ENCODE results near the gene MT1G. TPM values are rescaled to one million over a fixed set of nuclear protein-coding genes. Genes with fewer than 3 reads are reported as not detected.
"Not testable (repeated sequence)": the region's sequence is repeated elsewhere in the genome, so short reads cannot be mapped to it uniquely, and the experiment has no call there.

The MT1G gene
- total and polyA plus RNA-seq, 9 of the 15 experiments (the other 6 are each of a cell fraction or from before 2014, with no cell fraction given) = 0.28 to 1.7 (median 0.69) TPM; not detected in 4

DNA sequence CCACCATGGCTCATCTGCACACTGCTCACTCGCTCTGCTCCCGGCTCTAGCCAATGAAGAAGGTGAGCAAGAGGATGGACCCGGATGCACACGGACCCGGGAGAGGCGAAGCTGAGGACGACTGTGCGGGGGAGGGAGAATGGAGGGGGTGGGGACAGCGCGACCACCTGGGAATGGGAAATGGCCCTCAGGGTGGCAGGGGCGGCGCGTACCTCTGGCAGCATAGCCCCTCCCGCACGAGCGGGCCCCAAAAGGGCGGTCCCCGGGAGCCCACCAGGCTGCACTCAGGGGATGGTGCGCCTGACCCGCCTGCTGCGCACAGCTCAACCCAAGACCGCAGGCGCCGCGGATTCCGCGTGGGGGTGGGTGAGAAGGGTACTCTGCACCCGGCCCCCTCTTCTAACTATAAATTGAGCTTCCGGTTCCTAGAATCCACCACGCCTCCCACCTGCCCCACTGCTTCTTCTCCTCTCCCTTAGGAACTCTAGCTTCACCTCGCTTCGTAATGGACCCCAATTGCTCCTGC lies 7.9 kb upstream of the MT1G start:
- ATAC-seq (no peak; the same call in 2 of the 3 replicates), DNase-seq (ENCODE audit: extremely low read depth in 1 of 4, low spot score in 3 of 4) (peak in 1 of 4 experiments; percentile 15), FAIRE-seq (no peak)
- intact Hi-C loops (cut with micrococcal nuclease) (no loop called here), in situ Hi-C loops (cut with MboI) (no loop called here)
- no TSS peak for BruUV-seq (replicated peaks)
- Histone ChIP-seq H3K4me2 (ENCODE audit: insufficient read depth, low read length) (peak overlapping the region; percentile 37; the same call in 1 of the 2 replicates), H3K79me2 (ENCODE audit: control insufficient read depth, insufficient read depth, low read length) (no peaks in the 10 kb centered on the region), H3K4me1 (replicated peaks in 1 of 2; ENCODE audit: control insufficient read depth in 2 of 2, insufficient read depth in 2 of 2, low read length in 2 of 2) (peaks cover 0 to 6% of the 10 kb centered on the region in 2 experiments; a peak in 1 of 5 replicates), H3K36me3 (ENCODE audit: control insufficient read depth, insufficient read depth, low read length) (no peaks in the 10 kb centered on the region), H2AFZ (ENCODE audit: low read depth, low read length) (no peak overlapping the region), H3K4me3 (no peak overlapping the region), H3K9me3 (replicated peaks; ENCODE audit: control insufficient read depth, insufficient read depth, low read depth, low read length) (no peaks in the 10 kb centered on the region), H4K20me1 (replicated peaks; ENCODE audit: control insufficient read depth, insufficient read depth, low read length) (peaks cover 3% of the 10 kb centered on the region; the same call in 1 of the 2 replicates), H3K9ac (ENCODE audit: insufficient read depth in 1 of 2, low read depth in 2 of 2, low read length in 2 of 2) (no peak overlapping the region), H3K9me1 (ENCODE audit: control insufficient read depth, insufficient read depth, low read length) (no peaks in the 10 kb centered on the region), H3K27me3 (ENCODE audit: control insufficient read depth in 2 of 2, insufficient read depth in 2 of 2, low read length in 2 of 2) (peaks cover 18 to 40% of the 10 kb centered on the region in 2 experiments), H3K27ac (ENCODE audit: extremely low read depth, low read depth, low read length) (no peak overlapping the region)
- POLR2A ChIA-PET = interaction anchor here (0.7 kb wide), 1 partner anchor 10 kb away, joined by 4 read pairs; no protein-coding TSS in a partner anchor
- CTCF ChIA-PET (ENCODE audit: low intra/inter-chr PET ratio) = interaction anchor here (0.5 kb wide), 1 partner anchor 24 kb away, joined by 5 read pairs; no protein-coding TSS in a partner anchor
- TF ChIP-seq, protein P1, sequence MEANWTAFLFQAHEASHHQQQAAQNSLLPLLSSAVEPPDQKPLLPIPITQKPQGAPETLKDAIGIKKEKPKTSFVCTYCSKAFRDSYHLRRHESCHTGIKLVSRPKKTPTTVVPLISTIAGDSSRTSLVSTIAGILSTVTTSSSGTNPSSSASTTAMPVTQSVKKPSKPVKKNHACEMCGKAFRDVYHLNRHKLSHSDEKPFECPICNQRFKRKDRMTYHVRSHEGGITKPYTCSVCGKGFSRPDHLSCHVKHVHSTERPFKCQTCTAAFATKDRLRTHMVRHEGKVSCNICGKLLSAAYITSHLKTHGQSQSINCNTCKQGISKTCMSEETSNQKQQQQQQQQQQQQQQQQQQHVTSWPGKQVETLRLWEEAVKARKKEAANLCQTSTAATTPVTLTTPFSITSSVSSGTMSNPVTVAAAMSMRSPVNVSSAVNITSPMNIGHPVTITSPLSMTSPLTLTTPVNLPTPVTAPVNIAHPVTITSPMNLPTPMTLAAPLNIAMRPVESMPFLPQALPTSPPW (CRISPR knock-in tag; IDR thresholded peaks at IDR 0.05) = 0 out of 2 replicates have a peak, but pooled peaks have one; percentile 16
- no peak for TF ChIP-seq ZNF76 (CRISPR knock-in tag; IDR thresholded peaks at IDR 0.05; ENCODE audit: borderline replicate concordance)
- whole genome bisulfite sequencing (ENCODE audit: insufficient coverage, low coverage, missing lambda C conversion rate) = 10% methylated on average over 31 of the region's 32 CpGs

DNA sequence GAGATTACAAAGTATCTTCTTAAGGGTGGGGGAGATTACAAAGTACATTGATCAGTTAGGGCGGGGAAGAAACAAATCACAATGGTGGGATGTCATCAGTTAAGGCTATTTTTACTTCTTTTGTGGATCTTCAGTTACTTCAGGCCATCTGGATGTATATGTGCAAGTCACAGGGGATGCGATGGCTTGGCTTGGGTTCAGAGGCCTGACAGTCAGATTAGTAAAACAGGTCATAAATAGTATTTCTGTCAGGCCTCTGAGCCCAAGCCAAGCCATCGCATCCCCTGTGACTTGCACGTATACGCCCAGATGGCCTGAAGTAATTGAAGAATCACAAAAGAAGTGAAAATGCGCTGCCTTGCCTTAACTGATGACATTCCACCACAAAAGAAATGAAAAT lies 6.7 kb upstream of the MT1G start:
- peaks cover 27 to 52% of the 10 kb centered on the region in 2 experiments for H3K27me3 ChIP-seq (ENCODE audit: control insufficient read depth in 2 of 2, insufficient read depth in 2 of 2, low read length in 2 of 2)
- ATAC-seq; H3K27ac ChIP-seq (ENCODE audit: extremely low read depth, low read depth, low read length); H3K4me1 ChIP-seq (replicated peaks in 1 of 2; ENCODE audit: control insufficient read depth in 2 of 2, insufficient read depth in 2 of 2, low read length in 2 of 2); H3K36me3 ChIP-seq (ENCODE audit: control insufficient read depth, insufficient read depth, low read length); H3K79me2 ChIP-seq (ENCODE audit: control insufficient read depth, insufficient read depth, low read length); FAIRE-seq; H2AFZ ChIP-seq (ENCODE audit: low read depth, low read length); H4K20me1 ChIP-seq (replicated peaks; ENCODE audit: control insufficient read depth, insufficient read depth, low read length); in situ Hi-C loops (cut with MboI); H3K4me2 ChIP-seq (ENCODE audit: insufficient read depth, low read length); BruUV-seq (replicated peaks); POLR2A ChIA-PET; H3K9ac ChIP-seq (ENCODE audit: insufficient read depth in 1 of 2, low read depth in 2 of 2, low read length in 2 of 2); DNase-seq (ENCODE audit: extremely low read depth in 1 of 4, low spot score in 3 of 4); H3K4me3 ChIP-seq; H3K9me1 ChIP-seq (ENCODE audit: control insufficient read depth, insufficient read depth, low read length); H3K9me3 ChIP-seq (replicated peaks; ENCODE audit: control insufficient read depth, insufficient read depth, low read depth, low read length); TF ChIP-seq PBX2 (CRISPR knock-in tag; IDR thresholded peaks at IDR 0.05; ENCODE audit: low read depth): not testable (repeated sequence)
- intact Hi-C loops (cut with micrococcal nuclease) = loop anchor here (1.0 kb wide), 1 partner anchor 28 kb away; no protein-coding TSS in a partner anchor
- 0 out of 2 replicates have a peak, but pooled peaks have one; percentile 29 for TF ChIP-seq PBX2 (tag; conservative IDR thresholded peaks at IDR 0.05; ENCODE audit: low read depth)
- 14% methylated on average over 6 of the region's 6 CpGs for WGBS (ENCODE audit: insufficient coverage, low coverage, missing lambda C conversion rate)
- CTCF ChIA-PET (ENCODE audit: low intra/inter-chr PET ratio) = interaction anchor here (0.8 to 1.9 kb wide), 3 partner anchors 27 to 115 kb away, joined by 3 to 17 read pairs (median 11); no protein-coding TSS in a partner anchor

All from K562 (cell line).